Measurements from ENCODE around the gene LCN12. TPM values are rescaled to one million over a fixed set of nuclear protein-coding genes. Genes with fewer than 3 reads are reported as not detected.

The LCN12 gene
- total RNA-seq, 4 donors from 2014 or later = not detected

GRCh38 chr9:136944519-136945332 lies 7.3 kb upstream of the LCN12 start, which contains the start of the genes C8G and FBXW5:
Gene C8G, plus strand, starts transcription at chr9:136945243. Its CDS starts 78 bp downstream, at chr9:136945321.
Gene FBXW5, minus strand, starts transcription at chr9:136944738. Its CDS starts 655 bp downstream, at chr9:136944083.
- H3K4me3 ChIP-seq = peak within 1 kb of the TSS; percentile 61 to 96
- TF ChIP-seq POLR2A (IDR thresholded peaks at IDR 0.05) = peak; percentile 71 to 90
- TF ChIP-seq, protein P1, sequence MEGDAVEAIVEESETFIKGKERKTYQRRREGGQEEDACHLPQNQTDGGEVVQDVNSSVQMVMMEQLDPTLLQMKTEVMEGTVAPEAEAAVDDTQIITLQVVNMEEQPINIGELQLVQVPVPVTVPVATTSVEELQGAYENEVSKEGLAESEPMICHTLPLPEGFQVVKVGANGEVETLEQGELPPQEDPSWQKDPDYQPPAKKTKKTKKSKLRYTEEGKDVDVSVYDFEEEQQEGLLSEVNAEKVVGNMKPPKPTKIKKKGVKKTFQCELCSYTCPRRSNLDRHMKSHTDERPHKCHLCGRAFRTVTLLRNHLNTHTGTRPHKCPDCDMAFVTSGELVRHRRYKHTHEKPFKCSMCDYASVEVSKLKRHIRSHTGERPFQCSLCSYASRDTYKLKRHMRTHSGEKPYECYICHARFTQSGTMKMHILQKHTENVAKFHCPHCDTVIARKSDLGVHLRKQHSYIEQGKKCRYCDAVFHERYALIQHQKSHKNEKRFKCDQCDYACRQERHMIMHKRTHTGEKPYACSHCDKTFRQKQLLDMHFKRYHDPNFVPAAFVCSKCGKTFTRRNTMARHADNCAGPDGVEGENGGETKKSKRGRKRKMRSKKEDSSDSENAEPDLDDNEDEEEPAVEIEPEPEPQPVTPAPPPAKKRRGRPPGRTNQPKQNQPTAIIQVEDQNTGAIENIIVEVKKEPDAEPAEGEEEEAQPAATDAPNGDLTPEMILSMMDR (IDR thresholded peaks at IDR 0.05) = peak in 3 of 4 experiments; percentile 98 to 99 (median 98)
- TF ChIP-seq EP300 (IDR thresholded peaks at IDR 0.05) = no peak
- peak; percentile 14 for TF ChIP-seq POLR2AphosphoS5 (IDR thresholded peaks at IDR 0.05)
- H3K9me3 ChIP-seq = no peaks in the 10 kb centered on the region
- no peaks in the 10 kb centered on the region for H3K27me3 ChIP-seq
- H3K27ac ChIP-seq = peak within 1 kb of the TSS; percentile 48 to 96 (median 94)
- peak; percentile 95 for ATAC-seq
- peaks cover 0 to 51% (median 21%) of the 10 kb centered on the region in 3 donors for H3K4me1 ChIP-seq
- H3K36me3 ChIP-seq = peaks cover 0 to 36% of the 10 kb centered on the region in 2 donors
- 0% methylated on average over 3 of the region's 74 CpGs; no CpG with 5 or more reads in 1 of the 2 donors for WGBS, 2 donors (ENCODE audit: low coverage in 1 of 2)

DNA sequence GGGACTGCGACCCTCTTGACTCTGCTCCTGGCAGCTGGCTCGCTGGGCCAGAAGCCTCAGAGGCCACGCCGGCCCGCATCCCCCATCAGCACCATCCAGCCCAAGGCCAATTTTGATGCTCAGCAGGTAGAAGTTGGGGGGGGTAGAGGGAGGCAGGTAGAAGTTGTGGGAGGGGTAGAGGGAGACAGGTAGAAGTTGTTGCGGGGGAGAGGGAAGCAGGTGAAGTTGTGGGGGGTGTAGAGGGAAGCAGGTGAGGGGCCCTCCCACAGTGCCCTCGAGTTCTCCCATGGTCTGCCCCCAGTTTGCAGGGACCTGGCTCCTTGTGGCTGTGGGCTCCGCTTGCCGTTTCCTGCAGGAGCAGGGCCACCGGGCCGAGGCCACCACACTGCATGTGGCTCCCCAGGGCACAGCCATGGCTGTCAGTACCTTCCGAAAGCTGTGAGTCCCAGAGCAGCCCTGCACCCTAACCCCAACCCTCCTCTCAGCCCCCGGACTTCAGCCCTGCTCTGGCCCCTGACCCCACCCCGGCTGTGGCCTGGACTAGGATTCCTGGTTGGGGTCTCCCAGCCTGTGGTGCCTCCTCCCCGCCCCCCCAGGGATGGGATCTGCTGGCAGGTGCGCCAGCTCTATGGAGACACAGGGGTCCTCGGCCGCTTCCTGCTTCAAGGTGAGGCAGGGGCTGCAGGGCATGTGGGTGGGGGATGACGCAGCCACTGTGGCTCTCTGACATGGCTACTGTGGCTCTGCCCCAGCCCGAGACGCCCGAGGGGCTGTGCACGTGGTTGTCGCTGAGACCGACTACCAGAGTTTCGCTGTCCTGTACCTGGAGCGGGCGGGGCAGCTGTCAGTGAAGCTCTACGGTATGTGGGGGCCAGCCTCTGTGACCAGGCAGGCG lies 6.5 kb upstream of the LCN12 start:
- Histone ChIP-seq H3K4me1 (peaks cover 0 to 57% (median 24%) of the 10 kb centered on the region in 3 donors), H3K27ac (no peak overlapping the region), H3K27me3 (no peaks in the 10 kb centered on the region), H3K36me3 (peaks cover 0 to 27% of the 10 kb centered on the region in 2 donors), H3K9me3 (no peaks in the 10 kb centered on the region), H3K4me3 (no peak overlapping the region)
- no peak for ATAC-seq
- TF ChIP-seq POLR2AphosphoS5 (IDR thresholded peaks at IDR 0.05) = no peak
- TF ChIP-seq, protein P1 (IDR thresholded peaks at IDR 0.05) = no peak
- TF ChIP-seq EP300 (IDR thresholded peaks at IDR 0.05) = no peak
- no peak for TF ChIP-seq POLR2A (IDR thresholded peaks at IDR 0.05)
- WGBS, 2 donors (ENCODE audit: low coverage in 1 of 2) = 80% methylated on average over 2 of the region's 30 CpGs; no CpG with 5 or more reads in 1 of the 2 donors

DNA sequence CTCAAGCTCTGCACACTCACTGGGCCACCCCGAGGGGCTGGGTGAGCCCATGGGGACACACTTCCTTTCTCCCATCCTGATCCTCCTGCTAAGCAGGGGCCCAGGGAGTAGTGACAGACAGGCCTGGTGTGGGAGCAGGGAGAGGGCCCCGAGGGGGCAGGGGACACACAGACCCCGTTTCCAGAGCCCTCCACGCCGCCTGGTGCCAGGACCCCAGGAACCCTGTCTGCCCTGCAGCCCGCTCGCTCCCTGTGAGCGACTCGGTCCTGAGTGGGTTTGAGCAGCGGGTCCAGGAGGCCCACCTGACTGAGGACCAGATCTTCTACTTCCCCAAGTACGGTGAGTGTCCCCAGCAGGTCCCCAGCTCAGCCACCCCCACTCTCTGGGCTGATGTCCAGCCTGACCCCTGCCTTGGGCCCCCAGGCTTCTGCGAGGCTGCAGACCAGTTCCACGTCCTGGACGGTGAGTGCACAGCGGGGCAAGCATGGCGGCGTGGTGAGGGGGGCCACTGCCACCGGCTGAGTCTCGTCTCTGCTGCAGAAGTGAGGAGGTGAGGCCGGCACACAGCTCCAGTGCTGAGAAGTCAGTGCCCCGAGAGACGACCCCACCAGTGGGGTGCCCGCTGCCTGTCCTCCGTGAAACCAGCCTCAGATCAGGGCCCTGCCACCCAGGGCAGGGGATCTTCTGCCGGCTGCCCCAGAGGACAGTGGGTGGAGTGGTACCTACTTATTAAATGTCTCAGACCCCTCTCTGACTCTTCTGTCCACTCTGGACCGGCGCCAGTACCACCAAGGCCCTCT lies 5.6 kb upstream of the LCN12 start:
- TF ChIP-seq, protein P1 (IDR thresholded peaks at IDR 0.05) = no peak
- no peak for TF ChIP-seq EP300 (IDR thresholded peaks at IDR 0.05)
- H3K36me3 ChIP-seq = peaks cover 0 to 19% of the 10 kb centered on the region in 2 donors
- H3K9me3 ChIP-seq = no peaks in the 10 kb centered on the region
- H3K4me3 ChIP-seq = no peak overlapping the region
- H3K4me1 ChIP-seq = peaks cover 0 to 60% (median 25%) of the 10 kb centered on the region in 3 donors
- no peak for ATAC-seq
- no peak overlapping the region for H3K27ac ChIP-seq
- no peaks in the 10 kb centered on the region for H3K27me3 ChIP-seq
- WGBS, 2 donors (ENCODE audit: low coverage in 1 of 2) = no CpG with 5 or more reads among the region's 27 CpGs

GRCh38 chr9:136947028-136947891 lies 4.8 kb upstream of the LCN12 start:
- peaks cover 0 to 11% of the 10 kb centered on the region in 2 donors for H3K36me3 ChIP-seq
- H3K9me3 ChIP-seq = no peaks in the 10 kb centered on the region
- H3K27ac ChIP-seq = no peak overlapping the region
- no peak for ATAC-seq
- TF ChIP-seq POLR2AphosphoS5 (IDR thresholded peaks at IDR 0.05) (no peak), EP300 (IDR thresholded peaks at IDR 0.05) (no peak), POLR2A (IDR thresholded peaks at IDR 0.05) (no peak)
- TF ChIP-seq, protein P1 (IDR thresholded peaks at IDR 0.05) = no peak
- 62% methylated on average over 3 of the region's 26 CpGs; no CpG with 5 or more reads in 1 of the 2 donors for WGBS, 2 donors (ENCODE audit: low coverage in 1 of 2)
- H3K4me1 ChIP-seq = peaks cover 0 to 55% (median 25%) of the 10 kb centered on the region in 3 donors
- no peak overlapping the region for H3K4me3 ChIP-seq
- H3K27me3 ChIP-seq = no peaks in the 10 kb centered on the region

Measured in gastroesophageal sphincter (tissue), 4 donors.